Activated naive CD8-positive, alpha-beta T cell treated with anti-CD3 and anti-CD28 coated beads, Interleukin-2, amount 50 U/mL, for 16 hours (primary cell): ENCODE measurements around the gene FAM20C.

Experiments
- DNase-seq: peaks from one replicate; pipeline ENCODE4 v3.0.0-alpha.2; 2020; ENCODE audit warnings: low read depth, low spot score

The FAM20C gene

DNA sequence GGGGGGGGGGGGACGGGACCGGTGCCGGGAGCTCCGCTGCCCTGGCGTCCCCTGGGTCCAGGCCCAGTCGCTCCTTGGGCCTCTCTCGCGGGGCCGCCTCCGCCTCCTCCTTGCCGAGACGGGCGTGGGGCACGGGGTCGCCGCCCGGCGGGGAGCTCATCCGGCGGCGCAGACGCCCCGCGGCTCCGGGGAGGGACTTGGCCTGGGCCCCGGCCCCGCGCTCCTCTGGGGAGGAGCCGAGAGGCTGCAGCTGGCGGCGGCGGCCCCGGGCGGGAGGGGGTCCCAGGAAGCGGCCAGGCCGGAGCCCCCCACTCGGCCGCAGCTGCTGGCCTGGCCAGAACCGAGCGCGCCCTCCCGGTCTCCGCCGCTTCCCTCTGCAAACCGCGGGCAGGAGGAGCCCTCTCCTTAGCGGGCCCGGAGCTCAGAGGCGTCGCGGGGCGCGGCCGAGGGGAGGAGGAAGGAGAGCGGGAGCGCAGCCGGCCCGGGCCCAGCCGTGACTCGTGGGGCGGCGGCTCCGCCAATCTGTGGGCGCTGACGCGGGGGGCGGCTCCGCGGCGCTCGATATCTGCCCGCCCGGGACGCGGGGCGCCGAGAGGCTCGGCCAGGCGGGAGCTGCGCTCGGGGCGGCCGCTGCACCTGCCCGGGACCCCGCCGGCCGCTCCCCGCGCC is at the start of gene FAM20C:
TSS of gene FAM20C (plus strand) at position 591 of the 669 bp plus-strand sequence. CDS start 629 bp downstream, outside the sequence.
- peak; percentile 13 for DNase-seq

DNA sequence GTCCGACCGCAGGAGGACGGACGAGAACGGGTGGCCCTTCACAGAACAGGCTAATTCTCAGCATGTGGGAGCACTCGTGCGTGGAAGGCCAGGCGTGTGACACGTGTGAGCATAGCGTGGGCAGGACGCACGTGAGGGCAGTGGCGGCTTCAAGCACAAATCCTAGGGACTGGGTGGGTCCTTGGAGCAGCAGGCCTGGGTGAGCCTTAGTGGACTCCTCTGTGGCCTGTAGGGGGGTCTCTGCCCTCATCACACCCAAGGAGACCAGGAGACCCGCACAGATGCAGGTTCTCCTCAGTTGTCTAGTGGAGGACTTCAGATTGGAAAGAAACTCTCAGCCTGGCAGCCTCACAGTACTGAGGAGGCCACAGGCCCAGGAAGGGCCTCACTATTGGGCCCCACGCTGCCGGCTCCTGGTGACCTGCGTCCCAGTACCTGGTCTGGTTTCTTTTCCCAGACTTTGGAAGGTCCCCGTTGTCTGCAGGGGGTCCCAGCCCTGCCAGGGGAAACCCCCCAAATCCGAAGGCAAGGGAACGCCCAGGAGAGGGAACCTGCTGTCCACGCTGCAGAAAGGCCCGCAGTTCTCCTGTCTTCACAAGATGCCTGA is 49.1 kb upstream of the FAM20C start:
- DNase-seq = no peak

DNA sequence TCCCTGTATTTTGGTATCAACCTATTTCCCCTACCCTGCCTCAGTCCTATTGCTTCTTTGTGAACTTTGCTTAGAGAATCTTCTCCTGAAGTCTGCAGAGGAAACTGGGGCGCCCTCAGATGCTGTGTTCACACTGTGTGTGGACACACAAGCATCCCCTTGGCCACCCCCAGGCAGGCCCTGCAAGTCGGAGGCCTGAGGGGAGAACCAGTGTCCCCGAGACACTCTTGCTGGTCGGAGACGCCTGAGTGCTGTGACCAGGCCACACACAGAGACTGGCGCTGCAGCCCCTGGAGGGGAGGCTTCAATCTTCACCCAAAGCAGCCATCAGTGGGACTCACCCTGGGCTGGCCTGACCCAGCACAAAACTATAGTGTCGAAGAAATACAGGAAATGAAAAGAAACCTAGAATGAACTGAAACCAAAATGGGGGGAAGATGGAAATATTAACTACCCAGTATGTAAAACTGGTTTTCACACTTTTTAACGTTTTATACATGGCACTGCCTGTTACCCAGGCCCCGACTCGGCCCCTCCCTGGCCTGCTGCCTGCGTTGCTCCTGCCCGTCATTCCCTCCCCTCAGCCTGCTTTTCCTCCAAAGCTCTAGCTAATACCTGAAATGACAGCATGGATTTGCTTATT is 48.4 kb upstream of the FAM20C start:
- DNase-seq = no peak

DNA sequence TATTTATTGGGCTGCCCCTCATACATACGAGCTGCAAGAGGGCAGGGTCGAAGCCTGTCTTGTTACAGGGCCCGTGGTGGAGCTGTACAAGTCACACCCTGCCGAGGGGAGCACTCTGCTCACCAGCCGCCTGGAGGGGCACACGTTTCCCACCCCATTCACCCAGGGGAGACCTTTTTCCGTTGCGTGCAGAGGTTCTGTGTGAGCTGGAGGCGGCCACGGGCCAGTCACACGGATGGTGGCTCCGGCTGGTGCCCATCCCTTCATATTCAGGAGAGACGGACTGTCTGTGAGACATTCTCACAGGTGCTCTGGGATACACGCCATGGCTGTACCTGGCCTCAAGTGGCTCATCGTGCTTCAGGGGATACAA is 47.9 kb upstream of the FAM20C start:
- DNase-seq = no peak

DNA sequence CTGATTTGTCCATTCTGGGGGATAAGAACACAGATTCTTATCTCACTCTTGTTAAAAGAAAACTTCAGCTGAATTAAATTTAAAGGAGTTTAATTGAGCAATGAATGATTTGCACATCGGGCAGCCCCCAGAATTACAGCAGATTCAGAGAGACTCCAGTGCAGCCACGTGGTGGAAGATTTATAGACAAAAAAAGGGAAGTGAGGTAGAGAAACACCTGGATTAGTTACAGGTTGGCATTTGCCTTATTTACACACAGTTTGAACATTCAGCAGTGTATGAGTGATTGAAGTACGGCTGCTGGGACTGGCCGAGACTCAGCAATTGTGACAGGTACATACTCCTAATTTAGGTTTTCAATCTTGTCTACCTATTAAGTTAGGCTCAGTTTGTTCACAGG is 46.5 kb upstream of the FAM20C start:
- DNase-seq = no peak

DNA sequence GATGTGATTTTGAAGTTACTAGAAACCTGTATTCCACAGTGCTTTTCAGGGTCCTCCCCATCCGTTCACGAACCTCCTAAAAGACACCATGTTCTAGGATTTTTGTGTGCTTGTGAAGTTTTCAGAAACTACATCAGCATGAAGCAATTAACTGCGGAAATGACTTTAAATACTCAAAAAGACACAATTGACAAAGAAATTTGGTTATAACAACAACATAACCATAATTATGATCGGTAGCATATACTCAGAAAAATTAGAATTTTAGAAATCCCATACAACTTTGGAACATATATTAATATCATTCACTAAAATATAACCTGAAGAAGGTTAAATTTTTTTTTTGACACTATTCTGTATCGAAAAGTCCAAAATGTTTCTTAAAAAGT is 43.8 kb upstream of the FAM20C start:
- no peak for DNase-seq

DNA sequence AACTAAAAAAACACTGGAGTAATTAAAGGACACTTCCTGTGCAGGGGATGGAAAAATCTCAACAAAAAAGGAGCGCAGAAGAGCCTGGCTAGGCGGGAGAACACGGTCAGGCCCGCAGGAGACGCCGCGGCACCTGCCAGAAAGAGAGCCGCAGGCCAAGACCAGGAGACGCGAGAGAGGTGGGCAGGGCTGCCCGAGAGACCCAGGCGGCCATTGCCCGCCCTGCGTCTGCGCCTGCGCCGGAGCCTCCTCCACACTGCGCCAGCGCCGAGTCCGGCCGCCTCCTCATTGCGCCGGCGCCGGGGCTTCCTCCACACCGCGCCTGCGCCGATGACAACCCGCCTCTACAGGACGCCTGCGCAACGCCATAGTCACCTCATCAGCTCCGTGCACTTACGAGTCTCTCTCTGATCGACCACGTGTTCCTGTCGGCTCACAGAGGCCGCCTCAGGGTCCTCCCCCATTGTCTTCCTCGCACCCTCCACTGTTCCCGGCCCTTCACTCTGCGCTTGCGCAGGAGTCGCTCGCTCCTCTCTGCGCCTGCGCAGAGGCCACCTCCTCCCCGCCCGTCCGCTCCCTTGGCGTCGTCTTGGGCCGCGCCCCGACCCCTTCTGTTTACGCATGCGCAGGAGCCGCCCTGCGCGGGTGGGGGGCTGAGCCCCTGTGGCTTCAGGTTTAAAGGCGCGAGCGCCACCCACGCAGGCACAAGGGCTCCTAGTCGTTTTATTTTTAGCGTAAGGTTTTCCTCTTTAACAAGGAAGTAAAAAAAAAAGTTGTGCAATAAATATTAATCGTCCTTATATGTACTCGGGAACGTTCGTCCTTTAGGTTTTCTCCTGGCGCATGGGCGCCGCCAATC is 43.2 kb upstream of the FAM20C start:
- peak; percentile 95 for DNase-seq

DNA sequence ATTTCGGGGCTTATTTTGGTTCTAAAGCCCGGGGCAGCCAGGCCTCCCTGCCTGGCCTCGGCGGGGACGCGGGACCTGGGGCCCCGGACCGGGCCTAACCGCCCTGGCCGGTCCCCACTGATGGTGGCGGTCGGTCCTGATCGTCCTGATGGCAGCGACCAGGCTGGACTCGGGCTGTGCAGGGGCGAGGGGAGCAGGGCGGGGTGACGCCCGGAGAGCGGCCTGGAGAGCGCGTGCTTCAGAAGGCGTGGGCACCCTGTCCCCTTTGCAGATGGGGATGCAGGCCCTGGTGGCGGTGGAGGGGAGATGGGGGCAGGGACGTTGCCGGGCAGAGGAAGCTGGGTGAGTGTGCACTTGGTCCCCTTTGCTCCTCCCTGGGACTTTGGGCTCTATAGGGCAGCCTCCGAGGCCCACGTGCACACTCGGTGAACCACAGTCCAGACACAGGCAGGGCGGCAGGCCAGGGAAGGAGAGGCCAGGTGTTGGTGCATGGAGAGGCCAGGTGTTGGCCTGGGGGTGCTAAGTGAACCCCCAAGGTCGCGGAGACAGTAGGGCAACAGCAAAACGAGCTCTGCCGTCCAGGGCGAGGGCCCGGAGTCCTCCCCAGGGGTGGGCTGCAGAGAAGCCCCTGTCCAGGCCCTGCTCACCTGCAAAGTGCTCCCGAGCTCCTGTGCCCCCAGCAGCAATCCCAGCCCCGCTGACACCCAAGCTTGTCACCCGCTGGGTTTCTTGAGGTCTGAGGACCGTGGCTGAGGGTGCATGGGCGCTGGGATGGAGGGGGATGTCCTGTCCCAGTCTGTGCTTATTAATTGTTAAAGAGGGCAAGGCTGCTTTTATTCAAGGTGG is 42.4 kb upstream of the FAM20C start:
- no peak for DNase-seq

DNA sequence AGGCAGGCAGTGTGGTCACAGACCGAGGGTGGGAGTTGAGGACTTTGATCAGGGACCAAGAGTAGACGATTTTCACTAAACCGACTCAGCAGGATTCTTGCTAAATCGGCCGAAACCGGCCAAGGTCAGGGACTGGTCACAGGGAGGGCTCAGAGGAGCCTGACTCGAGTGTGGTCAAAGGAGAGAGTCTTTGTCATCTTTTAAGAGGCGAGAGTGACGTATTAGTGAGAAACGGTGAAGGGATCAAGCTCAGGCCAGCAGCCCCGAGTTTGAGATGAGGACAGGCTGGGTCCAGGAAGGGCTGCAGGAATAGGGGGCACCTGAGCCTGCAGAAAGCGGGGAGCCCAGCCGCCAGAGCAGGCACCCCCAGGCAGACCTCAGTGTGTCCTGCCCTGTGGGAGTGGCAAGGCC is 41.6 kb upstream of the FAM20C start:
- no peak for DNase-seq

DNA sequence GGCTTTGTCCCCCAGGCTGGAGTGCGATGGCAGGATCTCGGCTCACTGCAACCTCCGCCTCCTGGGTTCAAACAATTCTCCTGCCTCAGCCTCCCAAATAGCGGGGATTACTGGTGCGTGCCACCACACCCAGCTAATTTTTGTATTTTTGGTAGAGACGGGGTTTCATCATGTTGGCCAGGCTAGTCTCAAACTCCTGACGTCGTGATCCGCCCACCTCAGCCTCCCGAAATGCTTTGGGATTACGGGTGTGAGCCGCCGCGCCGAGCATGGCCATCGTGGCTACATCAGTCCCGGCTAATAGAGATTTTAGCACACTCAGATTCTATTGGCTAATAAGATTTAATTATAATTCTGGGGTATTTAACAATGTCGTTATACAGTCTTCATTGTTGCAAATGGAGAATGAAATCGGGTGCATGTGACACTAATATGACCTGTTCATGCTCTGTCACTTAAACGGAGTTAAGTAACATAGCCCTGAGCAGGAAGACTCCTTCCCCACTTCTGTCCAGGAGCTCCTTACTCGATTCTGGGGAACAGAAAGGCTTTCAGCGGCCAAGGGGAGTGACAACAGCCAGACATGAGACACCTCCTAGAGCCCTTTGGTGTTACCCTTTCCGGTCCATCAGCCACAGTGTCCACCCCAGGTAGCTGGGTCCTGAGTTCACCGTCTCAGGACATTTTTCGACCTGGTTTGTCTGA is 40.9 kb upstream of the FAM20C start:
- DNase-seq = no peak

DNA sequence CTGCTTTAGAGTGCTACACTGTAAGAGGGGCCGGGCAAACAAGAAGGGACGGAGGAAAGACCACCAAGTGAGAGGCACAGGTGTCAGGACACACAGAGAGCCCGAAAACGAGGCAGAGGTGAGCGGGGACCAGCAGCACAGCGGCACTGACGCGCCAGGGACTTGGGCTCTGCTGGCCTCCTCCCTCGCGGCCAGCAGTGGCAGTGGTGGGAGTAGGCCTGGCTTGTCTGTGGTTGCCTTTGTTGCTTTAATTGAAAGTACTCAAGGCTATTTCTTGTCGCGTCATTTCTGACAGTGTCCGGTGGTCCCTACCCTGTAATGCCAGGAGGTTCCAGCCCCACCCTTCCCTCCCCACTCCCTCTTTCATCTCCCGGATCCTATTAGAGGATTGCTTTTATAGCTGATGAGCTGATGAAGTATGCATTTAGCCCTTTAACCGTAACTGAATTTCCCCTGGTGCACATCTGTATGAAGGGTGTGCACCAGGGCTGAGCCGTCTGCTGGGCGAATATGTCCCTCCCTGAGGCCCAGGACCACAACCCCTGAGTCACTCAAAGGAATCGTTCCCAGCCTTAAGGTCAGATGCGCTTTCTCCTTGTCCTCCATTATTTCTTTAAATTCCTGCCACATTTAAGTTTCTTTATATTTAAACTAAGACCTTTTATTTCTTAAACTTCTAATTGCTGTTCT is 39.5 kb upstream of the FAM20C start:
- DNase-seq = no peak

DNA sequence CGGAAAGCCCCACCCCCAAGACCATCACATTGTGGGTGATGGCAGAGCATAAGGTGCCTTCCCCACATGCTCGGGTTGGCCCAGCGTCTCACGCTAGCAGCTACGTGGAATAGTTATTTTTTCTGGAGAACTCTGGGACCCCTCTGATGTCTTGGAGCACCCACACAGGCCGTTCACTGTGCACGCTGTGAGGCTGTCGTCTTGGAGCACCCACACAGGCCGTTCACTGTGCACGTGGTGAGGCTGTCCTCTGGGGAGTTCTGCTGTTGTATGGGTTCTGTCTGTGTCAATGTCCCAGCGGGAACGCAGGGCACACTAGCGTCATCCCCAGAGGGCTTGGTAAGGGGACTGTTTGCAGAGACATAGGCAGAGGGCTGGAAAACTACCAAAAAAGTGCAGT is 38.8 kb upstream of the FAM20C start:
- no peak for DNase-seq

DNA sequence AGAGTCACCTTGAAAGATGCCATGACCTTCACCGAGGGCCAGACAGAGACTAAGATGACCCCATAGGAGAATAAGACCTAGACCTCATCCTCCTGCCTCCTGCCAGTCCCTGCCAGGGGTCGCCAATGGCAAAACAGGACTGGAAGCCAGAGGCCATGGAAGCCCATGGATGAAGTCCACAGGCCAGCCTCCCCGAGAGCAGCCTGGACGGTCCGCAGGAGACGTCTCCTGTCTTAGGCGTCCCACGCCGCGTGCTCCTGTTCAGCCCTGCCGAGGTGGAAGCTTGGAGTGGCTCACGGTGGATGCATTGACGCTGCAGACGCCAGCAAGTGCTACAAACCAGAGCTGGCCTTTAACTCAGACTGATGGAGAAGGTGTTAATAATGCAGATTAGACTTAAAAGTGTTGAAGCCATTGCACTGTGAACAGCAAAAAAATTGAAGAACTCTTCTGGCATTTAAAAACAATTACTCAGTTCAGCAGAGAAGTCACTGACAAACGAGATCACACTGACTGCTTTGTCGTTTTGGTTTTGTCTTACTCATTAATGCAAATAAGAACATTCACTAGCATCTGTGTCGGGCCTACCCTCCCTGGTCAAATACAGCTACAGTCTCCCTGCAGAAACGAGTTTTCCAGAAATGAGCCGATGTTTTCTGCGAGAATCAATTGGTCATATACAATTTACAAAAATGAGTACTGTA is 38.1 kb upstream of the FAM20C start:
- no peak for DNase-seq

DNA sequence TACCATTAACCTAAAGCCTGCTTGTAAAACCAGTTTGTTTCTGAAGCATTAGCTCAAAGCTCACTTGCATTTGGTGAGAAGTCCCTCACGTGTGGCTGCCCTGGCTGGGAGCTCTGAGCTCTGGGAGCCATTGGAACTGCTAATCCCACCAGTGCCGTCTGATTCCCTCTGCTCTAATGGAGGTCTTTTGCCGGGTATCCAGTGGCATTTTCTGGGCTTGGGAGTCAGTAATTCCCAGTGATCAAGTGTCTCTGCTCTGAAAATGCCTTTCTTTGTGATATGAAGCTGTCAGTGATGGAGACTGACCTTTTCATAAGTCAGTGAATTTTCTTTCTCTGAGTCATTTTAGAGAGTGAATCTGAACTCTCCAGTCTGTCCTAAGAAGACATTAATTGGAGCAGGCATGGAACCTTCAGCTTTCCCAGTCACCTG is 36.9 kb upstream of the FAM20C start:
- no peak for DNase-seq

DNA sequence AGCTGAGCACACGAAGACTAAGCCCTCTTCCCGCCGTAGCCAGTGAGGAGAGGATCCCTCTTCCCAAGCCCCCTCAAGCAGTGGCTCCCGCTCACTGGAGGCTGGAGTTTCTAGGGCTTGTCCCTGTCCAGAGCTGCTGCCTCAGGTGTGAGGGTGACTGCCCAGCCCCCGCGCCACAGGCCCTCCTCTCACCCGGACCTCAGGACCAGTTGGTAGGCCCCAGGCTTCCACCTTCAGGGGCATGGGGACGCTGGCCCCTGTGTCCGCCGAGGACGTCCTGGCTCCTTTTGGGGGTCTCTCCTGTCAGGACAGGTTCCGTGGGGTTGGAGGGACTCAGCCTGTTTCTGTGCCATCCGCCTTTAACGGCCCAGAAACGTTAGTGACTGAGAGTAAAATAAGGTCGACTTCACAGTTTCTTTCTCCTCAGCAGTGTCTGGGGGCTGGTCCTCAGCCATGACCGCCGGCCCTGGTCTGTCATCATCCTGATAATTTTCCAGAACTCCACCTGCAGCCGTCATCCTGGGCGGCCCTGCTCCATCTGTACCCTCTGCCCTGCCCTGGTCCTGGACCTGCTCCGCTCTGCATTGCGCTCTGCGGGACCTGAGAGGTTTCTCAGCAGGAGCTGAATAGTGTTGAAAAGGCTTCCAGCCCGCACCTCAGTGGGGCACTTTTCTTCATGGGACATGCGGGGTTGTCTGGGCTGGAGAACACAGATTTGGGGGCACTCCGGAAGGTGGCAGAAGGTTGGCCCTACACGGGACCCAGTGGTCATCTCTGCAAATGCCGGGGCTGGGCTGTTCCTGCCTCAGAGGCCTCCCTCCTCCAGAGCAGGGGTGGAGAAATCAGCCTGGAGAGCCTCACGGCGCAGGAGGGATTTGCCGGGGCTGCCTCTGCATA is 36.0 kb upstream of the FAM20C start:
- DNase-seq = no peak

DNA sequence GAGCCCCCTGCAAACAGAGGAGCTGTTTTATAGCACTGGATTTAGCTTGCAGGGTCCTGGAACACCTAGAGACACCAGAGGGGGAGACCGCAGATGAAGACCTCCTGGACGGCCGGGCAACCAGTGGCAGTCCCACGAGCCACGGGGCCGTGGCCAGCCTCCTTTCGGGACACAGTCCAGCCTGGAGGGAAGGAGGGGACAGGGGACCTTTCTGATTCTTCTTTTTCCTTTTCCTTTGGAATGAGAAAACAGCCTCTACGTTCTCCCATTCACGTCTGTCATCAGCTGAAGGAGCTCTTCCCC is 35.4 kb upstream of the FAM20C start:
- DNase-seq = no peak

DNA sequence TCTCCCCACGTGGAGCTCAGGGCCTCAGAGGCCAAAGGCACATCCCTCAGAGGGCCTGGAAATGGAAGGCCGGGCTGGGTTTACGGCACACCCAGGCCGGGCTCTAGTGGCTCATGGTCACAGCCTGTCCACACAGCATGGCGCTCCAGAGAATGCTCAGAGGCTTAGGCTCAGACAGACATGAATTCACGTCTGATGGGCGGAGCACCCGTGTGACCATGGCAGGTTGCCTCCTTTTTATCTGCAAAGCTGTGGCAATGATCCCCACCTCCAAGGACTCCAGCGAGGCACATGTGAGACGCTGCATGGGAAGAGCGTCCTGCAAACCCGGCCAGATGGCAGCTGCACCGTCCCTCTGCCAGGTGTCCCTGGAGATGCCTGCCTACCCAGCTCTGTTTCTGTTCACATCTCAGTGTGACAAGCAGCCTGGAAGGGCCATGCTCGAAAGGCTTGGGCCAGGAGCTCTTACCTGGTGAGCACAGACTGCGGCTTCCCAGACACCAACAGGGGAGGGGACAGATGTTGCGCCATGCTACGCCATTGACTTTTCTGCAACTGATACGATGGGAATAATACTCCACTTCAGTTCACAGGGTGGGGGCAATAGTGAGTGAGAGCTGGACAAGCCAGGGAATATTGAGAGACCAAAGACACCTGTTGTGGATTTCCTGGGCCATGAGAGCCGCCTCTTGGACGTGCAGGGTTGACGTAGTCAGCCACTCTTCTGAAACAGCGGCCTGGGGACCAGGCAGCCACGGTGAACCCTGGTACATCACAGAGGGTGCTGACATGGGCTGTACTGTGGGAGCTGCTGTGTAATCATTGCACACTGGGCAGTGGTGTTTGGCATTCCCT is 34.4 kb upstream of the FAM20C start:
- no peak for DNase-seq

DNA sequence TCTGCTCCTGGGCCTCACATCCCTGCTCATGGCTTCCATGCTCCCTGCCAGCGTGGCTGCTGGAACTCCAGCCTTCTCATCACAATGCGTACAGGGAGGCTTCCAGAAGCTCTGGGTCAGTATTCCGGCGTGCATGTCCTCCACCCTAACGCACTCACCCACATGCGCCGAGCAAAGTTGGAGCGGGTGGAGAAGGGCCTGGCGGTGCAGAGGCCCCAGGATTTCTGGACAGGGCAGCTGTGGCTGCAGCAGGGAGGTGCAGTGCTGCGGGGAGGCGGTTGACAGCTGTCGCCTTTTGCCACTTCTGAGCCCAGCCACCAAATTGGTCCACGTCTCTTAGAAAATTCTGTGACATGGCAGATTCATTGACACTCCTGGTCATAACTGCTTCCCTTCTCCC is 33.6 kb upstream of the FAM20C start:
- DNase-seq = no peak
